OCI-LY1 (cell line): ENCODE measurements around the gene PCBP3.

Source experiments
- CTCF ChIP-seq: fragments of 200-600 bp; sonication (generic), shearing (Covaris generic); IDR thresholded peaks from 2 replicates; pipeline ENCODE4 v1.5.1; 2017; ENCODE audit warnings: mild to moderate bottlenecking, antibody characterized with exemption, low read length, moderate library complexity, mixed read lengths
- EZH2 ChIP-seq: fragments of 200-600 bp; sonication (generic), shearing (Covaris generic); IDR thresholded peaks from 2 replicates; pipeline ENCODE4 v1.8.0; 2017; ENCODE audit warnings: borderline replicate concordance, mixed run types, mild to moderate bottlenecking, antibody characterized with exemption, low read length, moderate library complexity, mixed read lengths

GRCh38 chr21:45622416-45623097 is 21.0 kb upstream of the PCBP3 start:
- TF ChIP-seq CTCF (no peak), EZH2 (no peak)
